ENCODE results near the gene FSHR. TPM values are rescaled to one million over a fixed set of nuclear protein-coding genes. Genes with fewer than 3 reads are reported as not detected.

The FSHR gene
- total RNA-seq, 6 experiments from 2014 or later = not detected

DNA sequence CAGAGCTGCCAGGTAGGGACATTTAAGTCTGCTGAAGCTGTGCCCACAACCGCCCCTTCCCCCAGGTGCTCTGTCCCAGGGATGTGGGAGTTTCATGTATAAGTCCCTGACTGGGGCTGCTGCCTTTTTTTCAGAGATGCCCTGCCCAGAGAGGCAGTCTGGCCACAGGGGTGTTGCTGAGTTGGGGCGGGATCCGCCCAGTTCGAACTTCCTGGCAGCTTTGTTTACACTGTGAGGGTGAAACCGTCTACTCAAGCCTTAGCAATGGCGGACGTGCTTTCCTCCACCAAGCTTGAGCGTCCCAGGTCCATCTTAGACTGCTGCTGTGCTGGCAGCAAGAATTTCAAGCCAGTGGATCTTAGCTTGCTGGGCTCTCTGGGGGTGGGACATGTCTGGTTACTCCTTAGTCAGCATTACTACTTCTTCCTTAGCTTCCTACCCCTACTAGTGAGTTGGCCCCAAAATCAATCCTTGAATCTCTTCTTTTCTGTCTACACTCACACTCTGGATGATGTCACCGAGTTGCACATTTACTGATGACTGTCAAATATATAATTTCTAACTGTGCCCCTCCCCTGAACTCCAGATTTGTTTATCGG is 31.8 kb upstream of the FSHR start:
- Mint-ChIP-seq H3K4me1 (ENCODE audit: low read depth) (no peaks in the 10 kb centered on the region), H3K36me3 (ENCODE audit: low read depth) (no peaks in the 10 kb centered on the region), H3K4me3 (no peak overlapping the region), H3K27me3 (ENCODE audit: insufficient read depth) (no peaks in the 10 kb centered on the region; the same call in 1 of the 2 replicates), H3K9me3 (peaks cover 59% of the 10 kb centered on the region), H3K27ac (no peak overlapping the region)
- TF ChIP-seq, protein P1, sequence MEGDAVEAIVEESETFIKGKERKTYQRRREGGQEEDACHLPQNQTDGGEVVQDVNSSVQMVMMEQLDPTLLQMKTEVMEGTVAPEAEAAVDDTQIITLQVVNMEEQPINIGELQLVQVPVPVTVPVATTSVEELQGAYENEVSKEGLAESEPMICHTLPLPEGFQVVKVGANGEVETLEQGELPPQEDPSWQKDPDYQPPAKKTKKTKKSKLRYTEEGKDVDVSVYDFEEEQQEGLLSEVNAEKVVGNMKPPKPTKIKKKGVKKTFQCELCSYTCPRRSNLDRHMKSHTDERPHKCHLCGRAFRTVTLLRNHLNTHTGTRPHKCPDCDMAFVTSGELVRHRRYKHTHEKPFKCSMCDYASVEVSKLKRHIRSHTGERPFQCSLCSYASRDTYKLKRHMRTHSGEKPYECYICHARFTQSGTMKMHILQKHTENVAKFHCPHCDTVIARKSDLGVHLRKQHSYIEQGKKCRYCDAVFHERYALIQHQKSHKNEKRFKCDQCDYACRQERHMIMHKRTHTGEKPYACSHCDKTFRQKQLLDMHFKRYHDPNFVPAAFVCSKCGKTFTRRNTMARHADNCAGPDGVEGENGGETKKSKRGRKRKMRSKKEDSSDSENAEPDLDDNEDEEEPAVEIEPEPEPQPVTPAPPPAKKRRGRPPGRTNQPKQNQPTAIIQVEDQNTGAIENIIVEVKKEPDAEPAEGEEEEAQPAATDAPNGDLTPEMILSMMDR (IDR thresholded peaks at IDR 0.05) = no peak
- DNase-seq = no peak

DNA sequence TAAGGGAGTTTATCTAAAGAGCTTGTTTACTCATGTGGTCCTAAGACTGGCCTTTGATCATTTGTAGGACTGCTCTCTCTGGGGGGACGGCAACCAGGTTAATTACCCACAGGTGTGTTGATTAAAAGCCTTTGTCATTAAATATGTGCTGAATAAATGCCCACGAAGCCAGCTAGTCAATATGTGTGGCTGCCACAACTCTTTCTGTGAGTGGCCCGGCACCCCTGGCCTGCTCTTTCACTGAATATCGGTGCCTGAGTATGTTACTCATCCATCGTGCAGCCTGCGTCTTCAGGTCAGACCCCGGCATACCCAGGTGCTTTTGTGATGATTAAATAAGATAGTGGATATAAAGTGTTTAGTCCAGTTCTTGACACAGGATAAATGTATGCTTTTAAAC is 24.3 kb upstream of the FSHR start:
- no peaks in the 10 kb centered on the region for H3K27me3 Mint-ChIP-seq (ENCODE audit: insufficient read depth)
- H3K4me1 Mint-ChIP-seq (ENCODE audit: low read depth) = no peaks in the 10 kb centered on the region
- H3K27ac Mint-ChIP-seq = no peak overlapping the region
- H3K9me3 Mint-ChIP-seq = peaks cover 45% of the 10 kb centered on the region
- DNase-seq = no peak
- TF ChIP-seq, protein P1 (IDR thresholded peaks at IDR 0.05) = no peak
- H3K36me3 Mint-ChIP-seq (ENCODE audit: low read depth) = no peaks in the 10 kb centered on the region
- no peak overlapping the region for H3K4me3 Mint-ChIP-seq

DNA sequence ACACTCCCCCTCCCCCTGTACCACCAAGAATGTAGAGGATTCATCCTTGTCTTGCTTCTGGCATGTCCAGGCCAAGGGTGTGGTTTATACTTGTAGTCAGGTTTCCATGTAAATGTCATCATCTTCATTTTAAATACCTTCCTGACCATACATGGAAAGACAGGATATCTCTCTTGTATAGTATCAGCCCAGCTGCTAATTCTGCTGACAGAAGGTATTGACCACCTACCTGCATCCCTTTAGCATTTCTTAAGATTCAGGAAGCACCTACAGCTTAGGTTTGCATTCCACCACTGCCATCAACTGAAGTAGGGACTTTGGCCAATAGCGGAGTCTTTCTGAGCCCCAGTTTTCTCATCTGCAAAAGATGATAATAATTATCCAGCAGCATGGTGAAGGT is 22.9 kb upstream of the FSHR start:
- Mint-ChIP-seq H3K4me1 (ENCODE audit: low read depth) (no peaks in the 10 kb centered on the region), H3K9me3 (peaks cover 39% of the 10 kb centered on the region), H3K27me3 (ENCODE audit: insufficient read depth) (no peaks in the 10 kb centered on the region), H3K36me3 (ENCODE audit: low read depth) (no peaks in the 10 kb centered on the region), H3K27ac (no peak overlapping the region), H3K4me3 (no peak overlapping the region)
- TF ChIP-seq, protein P1 (IDR thresholded peaks at IDR 0.05) = no peak
- DNase-seq = no peak

DNA sequence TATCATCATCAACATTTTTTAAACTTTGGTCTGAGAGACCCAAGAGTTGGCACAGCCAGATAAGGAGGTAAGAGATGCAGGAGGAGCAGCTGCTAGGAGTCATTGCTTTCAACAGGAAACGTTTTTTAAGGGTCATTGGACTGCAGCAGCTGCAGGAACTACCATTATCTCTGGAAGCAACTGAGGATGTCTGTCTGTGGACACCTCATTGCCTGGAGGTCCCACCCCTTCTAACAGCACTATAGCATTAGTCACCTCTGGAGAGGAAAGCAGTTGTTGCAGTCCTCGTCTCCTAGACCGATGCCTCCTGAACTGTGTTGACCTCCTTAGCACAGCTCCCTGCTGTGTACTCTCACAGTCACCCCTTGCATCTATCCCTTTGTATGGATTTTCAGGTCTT is 21.5 kb upstream of the FSHR start:
- Mint-ChIP-seq H3K27ac (no peak overlapping the region), H3K4me3 (no peak overlapping the region), H3K36me3 (ENCODE audit: low read depth) (no peaks in the 10 kb centered on the region), H3K9me3 (peaks cover 30% of the 10 kb centered on the region), H3K27me3 (ENCODE audit: insufficient read depth) (no peaks in the 10 kb centered on the region), H3K4me1 (ENCODE audit: low read depth) (no peaks in the 10 kb centered on the region)
- no peak for DNase-seq
- TF ChIP-seq, protein P1 (IDR thresholded peaks at IDR 0.05) = no peak

DNA sequence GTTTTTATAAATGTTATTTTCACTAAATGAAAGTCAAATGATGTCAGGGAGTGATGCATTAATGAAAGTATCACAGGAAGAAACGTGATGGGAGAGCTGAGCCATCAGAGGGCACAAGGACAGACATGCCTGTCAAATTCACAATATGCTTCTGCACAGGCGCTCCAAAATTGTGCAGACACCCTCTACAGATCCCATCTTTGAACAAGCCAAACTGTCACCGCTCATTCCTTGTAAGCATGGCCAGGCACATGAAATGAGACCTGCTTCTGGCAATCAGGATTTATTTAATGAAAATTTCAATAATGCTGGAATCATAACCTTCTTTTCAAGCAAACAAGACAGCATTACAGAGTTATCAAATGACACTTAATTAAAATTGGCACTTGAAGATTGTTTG is 20.4 kb upstream of the FSHR start:
- Mint-ChIP-seq H3K27ac (no peak overlapping the region), H3K4me1 (ENCODE audit: low read depth) (no peaks in the 10 kb centered on the region), H3K36me3 (ENCODE audit: low read depth) (no peaks in the 10 kb centered on the region), H3K9me3 (peaks cover 33% of the 10 kb centered on the region), H3K4me3 (no peak overlapping the region), H3K27me3 (ENCODE audit: insufficient read depth) (no peaks in the 10 kb centered on the region)
- DNase-seq = no peak
- TF ChIP-seq, protein P1 (IDR thresholded peaks at IDR 0.05) = no peak

DNA sequence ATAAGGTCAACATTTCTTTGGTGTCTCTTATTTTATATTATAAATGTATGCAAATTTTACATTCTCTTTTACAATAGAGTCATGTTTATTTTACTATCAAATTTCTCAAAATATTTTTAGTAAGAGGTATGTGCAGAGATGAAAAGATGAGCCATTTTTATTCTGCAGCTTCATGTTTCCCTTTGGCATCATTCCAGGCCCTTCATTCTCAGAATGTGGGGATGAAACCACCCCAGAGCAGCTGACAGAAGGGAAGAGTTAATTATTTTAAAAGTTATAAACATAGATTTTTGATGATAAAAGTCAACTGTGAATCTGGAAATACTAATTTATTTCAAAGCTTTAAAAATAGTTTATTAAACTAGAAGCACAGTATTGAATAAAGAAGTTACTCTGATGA is 12.8 kb upstream of the FSHR start:
- H3K27me3 Mint-ChIP-seq (ENCODE audit: insufficient read depth) = no peaks in the 10 kb centered on the region
- no peak overlapping the region for H3K27ac Mint-ChIP-seq
- DNase-seq = no peak
- peaks cover 51% of the 10 kb centered on the region for H3K9me3 Mint-ChIP-seq
- H3K36me3 Mint-ChIP-seq (ENCODE audit: low read depth) = no peaks in the 10 kb centered on the region
- TF ChIP-seq, protein P1 (IDR thresholded peaks at IDR 0.05) = no peak
- H3K4me1 Mint-ChIP-seq (ENCODE audit: low read depth) = no peaks in the 10 kb centered on the region
- H3K4me3 Mint-ChIP-seq = no peak overlapping the region

Data from HFFc6 (cell line).